SKM-1 (cell line): Measurements from ENCODE around the gene PRKAG2.

Experiments used
- DNase-seq: peaks from one replicate; lab custom pipeline; 2025; ENCODE audit not compliant: unreplicated experiment; lab: John Stamatoyannopoulos, UW

PRKAG2 gene

GRCh38 chr7:151900986-151901621 lies 24.2 kb upstream of the PRKAG2 start:
- DNase-seq, result no peak

GRCh38 chr7:151900591-151900985 lies 23.7 kb upstream of the PRKAG2 start:
- DNase-seq, result no peak

- DNase-seq, result no peak
Measured at GRCh38 chr7:151899513-151900360, 22.8 kb upstream of the PRKAG2 start.

- DNase-seq, result no peak
Measured at GRCh38 chr7:151897951-151898686, 21.2 kb upstream of the PRKAG2 start.

- DNase-seq, result no peak
Measured at GRCh38 chr7:151897161-151897731, 20.3 kb upstream of the PRKAG2 start.

- no peak for DNase-seq
Measured at GRCh38 chr7:151896486-151896885, 19.6 kb upstream of the PRKAG2 start.

- DNase-seq, result no peak
Measured at GRCh38 chr7:151896086-151896485, 19.2 kb upstream of the PRKAG2 start.

- no peak for DNase-seq
Measured at GRCh38 chr7:151895631-151896031, 18.7 kb upstream of the PRKAG2 start.

GRCh38 chr7:151895008-151895630 lies 18.2 kb upstream of the PRKAG2 start:
- DNase-seq, result no peak

GRCh38 chr7:151894111-151895007 lies 17.4 kb upstream of the PRKAG2 start:
- no peak for DNase-seq

- DNase-seq, result no peak
Measured at GRCh38 chr7:151893405-151893923, 16.5 kb upstream of the PRKAG2 start.

- no peak for DNase-seq
Measured at GRCh38 chr7:151891753-151892152, 14.8 kb upstream of the PRKAG2 start.

GRCh38 chr7:151891182-151891581 lies 14.3 kb upstream of the PRKAG2 start:
- DNase-seq, result no peak

GRCh38 chr7:151890355-151891004 lies 13.6 kb upstream of the PRKAG2 start:
- no peak for DNase-seq

GRCh38 chr7:151889406-151890354 lies 12.8 kb upstream of the PRKAG2 start:
- no peak for DNase-seq

- DNase-seq, result no peak
Measured at GRCh38 chr7:151888079-151889067, 11.5 kb upstream of the PRKAG2 start.

GRCh38 chr7:151886783-151887182 lies 9.9 kb upstream of the PRKAG2 start:
- DNase-seq, result no peak
